ENCODE results near the gene RHBDD1.

RHBDD1 gene

GRCh38 chr2:226845386-226846116 is 9.7 kb downstream of the RHBDD1 start:
- DNase-seq (ENCODE audit: low read depth) = no peak
- no peak for TF ChIP-seq CTCF (conservative IDR thresholded peaks at IDR 0.05; ENCODE audit: control insufficient read depth, insufficient read depth, low read depth, low read length)
- H3K4me3 ChIP-seq (ENCODE audit: control insufficient read depth, low read depth, low read length) = no peak overlapping the region

GRCh38 chr2:226847090-226847489 is 11.2 kb downstream of the RHBDD1 start:
- H3K4me3 ChIP-seq (ENCODE audit: control insufficient read depth, low read depth, low read length) = no peak overlapping the region
- TF ChIP-seq CTCF (conservative IDR thresholded peaks at IDR 0.05; ENCODE audit: control insufficient read depth, insufficient read depth, low read depth, low read length) = no peak
- DNase-seq (ENCODE audit: low read depth) = no peak

GRCh38 chr2:226847511-226847910 is 11.7 kb downstream of the RHBDD1 start:
- no peak overlapping the region for H3K4me3 ChIP-seq (ENCODE audit: control insufficient read depth, low read depth, low read length)
- no peak for TF ChIP-seq CTCF (conservative IDR thresholded peaks at IDR 0.05; ENCODE audit: control insufficient read depth, insufficient read depth, low read depth, low read length)
- no peak for DNase-seq (ENCODE audit: low read depth)

GRCh38 chr2:226849349-226849748 is 13.5 kb downstream of the RHBDD1 start:
- no peak for DNase-seq (ENCODE audit: low read depth)
- no peak overlapping the region for H3K4me3 ChIP-seq (ENCODE audit: control insufficient read depth, low read depth, low read length)
- no peak for TF ChIP-seq CTCF (conservative IDR thresholded peaks at IDR 0.05; ENCODE audit: control insufficient read depth, insufficient read depth, low read depth, low read length)

GRCh38 chr2:226850024-226850423 is 14.2 kb downstream of the RHBDD1 start:
- DNase-seq (ENCODE audit: low read depth) = no peak
- TF ChIP-seq CTCF (conservative IDR thresholded peaks at IDR 0.05; ENCODE audit: control insufficient read depth, insufficient read depth, low read depth, low read length) = no peak
- no peak overlapping the region for H3K4me3 ChIP-seq (ENCODE audit: control insufficient read depth, low read depth, low read length)

- TF ChIP-seq CTCF (conservative IDR thresholded peaks at IDR 0.05; ENCODE audit: control insufficient read depth, insufficient read depth, low read depth, low read length) = no peak
- DNase-seq (ENCODE audit: low read depth) = no peak
- H3K4me3 ChIP-seq (ENCODE audit: control insufficient read depth, low read depth, low read length) = no peak overlapping the region
Observed at GRCh38 chr2:226855787-226856186, 19.9 kb downstream of the RHBDD1 start.
